Inflammatory macrophage treated with lipopolysaccharide for 4 hours (primary cell): Measurements from ENCODE around the gene CCDC148.
A peak's percentile ranks its signal among the peaks of the same experiment; 100 is the strongest.

Source experiments
- DNase-seq: peaks from one replicate; pipeline ENCODE4 v3.0.0-alpha.2; 2020

Gene CCDC148

DNA sequence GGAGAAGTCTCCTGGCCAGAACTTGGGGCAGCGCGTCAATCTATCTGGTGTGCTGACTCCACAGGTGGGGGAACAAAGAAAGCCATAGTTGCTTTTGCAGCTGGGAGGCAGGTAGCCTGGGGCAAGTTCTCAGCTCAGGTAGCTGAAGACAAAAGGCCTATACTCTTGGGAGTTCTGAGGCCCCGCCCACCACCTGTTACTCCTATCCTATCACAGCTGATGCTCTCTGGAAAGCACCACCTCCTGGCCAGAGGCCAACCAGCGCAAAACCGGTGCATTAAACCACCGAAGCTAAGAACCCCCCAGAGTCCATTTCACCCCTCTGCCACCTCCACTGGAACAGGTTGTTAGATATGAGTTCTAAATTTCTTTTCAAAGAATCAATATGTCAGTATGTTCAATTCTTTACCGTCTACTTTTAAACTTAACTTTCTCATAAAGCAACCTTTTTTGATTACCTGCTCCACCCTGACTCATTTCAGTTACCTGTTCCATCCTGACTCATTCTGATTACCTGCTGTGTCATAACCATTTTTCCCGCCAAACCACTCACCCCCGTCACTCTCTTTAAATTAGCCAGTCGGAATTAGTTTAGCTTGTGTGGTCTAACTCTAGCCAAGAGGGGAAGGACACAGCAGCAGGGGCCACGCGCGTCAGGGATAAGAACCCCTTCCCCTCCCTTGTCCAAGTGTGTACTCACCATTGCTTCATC is 311.5 kb downstream of the CCDC148 start:
- DNase-seq: no peak

DNA sequence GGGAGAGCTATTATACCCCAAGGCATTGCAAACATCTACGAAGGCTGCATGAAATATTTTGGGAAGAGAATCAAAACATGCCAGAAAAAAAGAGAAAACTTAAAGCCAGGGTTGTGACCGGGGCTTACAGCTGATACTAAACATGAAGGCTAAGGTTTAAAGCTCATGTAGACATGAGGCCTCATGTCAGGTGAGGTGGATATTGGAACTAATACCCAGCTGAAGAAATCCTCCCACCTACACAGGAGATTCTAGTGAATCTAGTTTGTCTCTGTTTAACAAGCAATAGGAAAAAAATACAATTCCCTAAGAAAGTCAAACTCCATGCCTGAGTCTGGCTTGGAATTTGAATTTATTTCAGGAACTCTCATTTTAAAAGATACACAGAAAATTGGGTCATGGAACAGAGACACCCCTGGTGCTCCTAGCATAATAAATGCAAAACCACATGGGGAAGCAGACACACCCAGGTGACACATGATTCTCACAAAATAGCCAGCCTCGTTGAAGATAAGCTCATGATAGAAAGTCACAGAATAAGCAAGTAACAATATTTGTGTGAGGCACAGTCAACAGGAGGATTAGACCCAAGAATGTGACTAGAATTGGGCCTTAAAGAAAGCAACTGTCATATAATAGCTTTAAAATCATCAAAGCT is 312.7 kb downstream of the CCDC148 start:
- DNase-seq: no peak

DNA sequence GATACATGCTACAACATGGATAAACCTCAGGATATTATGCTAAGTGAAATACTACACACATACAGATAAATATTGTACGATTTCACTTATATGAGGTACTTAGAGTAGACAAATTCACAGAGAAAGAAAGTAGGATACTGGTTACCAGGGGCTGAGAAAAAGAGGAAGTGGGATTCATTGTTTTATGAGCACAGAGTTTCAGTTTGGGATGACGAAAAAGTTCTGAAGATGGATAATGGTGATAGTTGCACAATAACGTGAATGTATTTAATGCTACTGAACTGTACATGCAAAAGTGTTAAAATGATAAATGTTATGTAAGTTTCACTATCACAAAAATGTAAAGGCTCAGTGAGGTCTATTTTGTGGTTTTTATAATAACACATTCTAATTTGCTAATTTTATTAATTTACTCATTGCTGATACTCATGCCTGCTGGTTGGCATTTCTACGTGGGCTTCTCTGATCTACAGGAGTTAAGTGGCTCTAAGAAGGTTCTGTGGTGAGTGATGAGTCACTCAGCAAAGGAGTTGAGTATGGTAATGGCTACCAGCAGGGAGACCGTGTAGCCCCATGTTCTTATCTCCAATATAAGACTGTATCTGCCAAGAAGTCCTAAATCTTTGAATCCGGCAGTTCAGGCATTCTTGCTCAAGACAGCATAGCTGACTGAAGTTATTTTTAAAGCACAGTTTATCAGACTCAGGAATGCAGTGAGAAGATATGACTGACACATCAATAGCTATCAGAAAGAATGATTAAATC is 313.8 kb downstream of the CCDC148 start:
- DNase-seq: peak; percentile 85

DNA sequence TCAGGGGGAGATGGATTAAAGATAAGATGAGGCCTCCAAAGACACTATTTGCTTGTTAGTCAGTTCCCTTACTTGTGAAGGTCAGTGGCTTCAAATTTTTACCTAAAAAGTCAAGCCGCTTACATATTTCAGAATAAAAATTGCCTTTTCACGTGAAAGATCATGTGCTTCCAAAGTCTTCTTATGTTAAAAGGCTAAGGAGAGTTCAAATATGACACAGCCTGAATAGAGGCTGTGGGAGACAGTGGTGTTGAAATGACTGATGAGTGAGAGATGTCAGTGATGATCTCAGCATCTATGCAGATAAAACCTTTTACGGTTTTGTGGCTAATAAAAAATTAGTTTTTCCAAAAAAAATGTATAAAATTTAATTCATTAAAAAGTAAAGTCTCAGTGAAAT is 314.4 kb downstream of the CCDC148 start:
- DNase-seq: peak; percentile 29

DNA sequence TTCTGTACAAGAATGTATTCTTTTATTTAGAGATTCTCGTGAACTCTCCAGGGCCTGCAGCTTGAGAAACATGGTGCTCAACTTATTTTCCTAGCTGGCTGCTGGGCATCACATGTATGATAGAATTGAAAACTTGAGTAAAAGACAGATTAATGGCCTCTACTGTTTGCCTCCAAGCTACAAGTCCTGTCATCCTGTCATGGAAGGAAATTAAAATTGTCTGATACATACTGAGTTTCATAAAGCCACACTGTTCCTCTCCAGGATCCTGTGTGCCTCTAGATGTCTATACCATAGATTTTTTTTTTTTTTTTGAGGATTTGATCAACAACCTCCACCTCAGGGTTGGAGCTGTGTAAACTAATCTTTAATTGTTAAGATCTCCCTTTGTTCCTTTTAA is 316.4 kb downstream of the CCDC148 start:
- no peak for DNase-seq

DNA sequence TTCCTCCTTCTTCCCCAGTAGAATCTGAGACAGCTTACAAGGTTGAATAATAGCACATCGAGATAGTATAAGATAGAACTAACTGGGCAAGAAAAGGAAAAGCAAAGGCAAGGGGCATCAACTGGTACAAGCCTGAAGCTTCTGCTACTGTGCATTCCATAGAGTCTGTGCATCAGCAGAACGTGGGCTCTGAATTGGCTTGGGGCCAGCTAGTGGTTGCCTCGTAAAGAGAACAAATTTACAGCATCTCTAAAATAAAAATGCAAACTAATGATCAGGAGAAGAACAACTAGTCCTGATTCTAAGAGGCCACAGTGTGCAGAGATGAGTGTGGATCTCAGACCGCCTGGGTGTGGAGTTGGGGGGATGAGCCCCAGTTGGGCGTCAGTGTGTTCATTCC is 318.3 kb downstream of the CCDC148 start:
- DNase-seq: no peak

DNA sequence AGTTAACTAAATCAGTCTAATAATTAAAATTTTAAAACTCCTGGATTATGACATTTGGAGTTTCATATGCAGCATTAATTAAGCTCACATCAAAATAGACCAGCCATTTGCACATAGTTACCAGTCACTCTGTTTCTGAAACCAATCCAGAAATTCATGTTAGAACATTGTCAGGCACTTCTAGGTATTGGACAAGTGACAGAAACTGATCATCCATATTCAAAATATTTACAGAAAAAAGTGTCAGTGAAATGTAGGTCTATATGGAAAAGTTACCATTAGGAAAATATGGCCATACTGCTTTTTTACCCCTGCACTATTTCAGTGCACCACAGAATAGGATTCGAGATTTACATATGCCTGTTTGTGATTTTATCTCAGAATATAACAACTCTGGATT is 321.5 kb downstream of the CCDC148 start:
- no peak for DNase-seq

DNA sequence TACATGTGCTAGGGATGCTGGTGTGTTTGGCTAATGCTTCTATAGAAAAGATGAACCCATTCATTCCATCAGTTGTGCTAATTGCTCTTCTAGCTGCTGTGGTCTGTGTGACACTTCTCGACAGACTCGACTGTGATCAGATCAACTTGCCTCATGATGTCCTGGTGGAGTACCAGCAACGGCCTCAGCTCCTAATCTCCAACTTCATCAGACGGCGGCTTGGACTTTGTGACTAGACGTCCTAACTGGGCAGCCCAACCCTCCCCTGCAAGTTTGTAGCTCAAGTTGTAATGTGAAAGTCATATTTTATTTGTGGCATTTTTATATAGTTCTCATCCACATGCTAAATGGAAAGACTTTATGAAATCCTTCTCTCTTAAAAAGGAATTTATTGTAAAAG is 321.9 kb downstream of the CCDC148 start:
- DNase-seq: no peak

DNA sequence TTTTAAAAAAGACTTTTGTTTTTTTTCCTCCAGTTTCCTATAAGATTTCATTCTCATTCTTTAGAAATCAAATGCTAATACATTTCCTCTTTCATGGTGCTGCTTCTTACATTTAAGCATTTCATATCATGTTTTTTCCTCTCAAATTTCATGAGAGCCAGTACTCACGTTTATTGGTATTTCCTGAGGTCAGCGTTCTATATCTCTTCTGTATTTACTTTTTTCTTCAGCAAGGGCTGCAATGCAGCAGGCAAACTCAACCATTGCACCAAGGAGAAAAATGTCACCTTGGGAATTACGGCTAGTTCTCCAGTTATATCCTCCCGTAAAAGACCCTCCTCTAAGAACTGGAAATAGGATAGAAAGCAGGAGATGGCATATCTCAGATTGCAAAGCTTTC is 322.5 kb downstream of the CCDC148 start:
- DNase-seq: no peak

DNA sequence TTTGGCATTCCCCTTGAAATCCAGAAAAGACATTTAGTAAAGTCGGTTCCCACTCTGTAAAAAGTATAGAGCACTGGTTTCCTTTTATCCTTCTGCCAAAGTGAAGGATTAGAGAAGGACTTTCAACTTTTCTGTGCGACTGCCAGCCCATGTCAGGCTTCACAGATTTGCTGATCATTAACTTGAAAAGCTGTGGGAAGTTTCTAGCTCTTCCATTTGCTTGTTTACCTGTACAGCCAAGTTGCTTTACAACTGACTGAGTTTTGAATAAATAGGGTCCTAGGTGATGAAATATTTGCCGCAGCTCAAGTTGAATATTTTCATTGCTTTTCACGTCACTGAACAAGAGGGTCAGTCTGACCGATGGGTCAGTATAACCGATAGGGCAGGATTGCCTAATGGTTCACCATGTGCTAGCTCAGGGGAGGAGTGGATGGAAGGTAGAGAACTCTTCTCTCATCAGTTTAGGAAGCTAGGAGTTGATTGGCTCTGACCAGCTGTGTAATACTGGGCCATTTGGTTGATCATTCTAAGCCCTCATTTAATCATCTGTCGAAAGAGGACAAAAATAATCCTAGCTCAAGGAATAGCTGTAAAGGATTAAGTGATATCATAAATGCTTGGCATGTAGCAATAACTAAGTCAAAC is 324.5 kb downstream of the CCDC148 start:
- no peak for DNase-seq

DNA sequence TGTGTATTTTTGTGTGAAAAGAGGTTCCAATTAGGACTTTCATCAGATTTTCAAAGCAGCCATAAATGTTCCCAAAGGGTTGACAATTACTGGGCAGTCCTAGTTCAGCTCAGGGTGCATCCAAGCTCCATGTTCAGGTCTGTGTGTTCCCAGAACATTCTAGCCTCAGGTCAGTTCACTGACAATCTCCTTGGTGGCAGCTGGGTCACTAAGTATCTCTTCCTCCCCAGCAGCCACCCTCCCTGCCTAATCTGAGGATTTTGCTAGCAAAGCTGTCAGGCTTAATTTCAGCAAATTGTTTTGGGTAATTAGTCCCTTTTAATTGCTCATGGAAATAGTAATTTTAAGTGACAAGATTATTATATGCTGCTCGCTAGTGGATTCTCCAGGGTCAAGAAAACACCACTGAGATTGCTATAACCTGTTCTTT is 325.1 kb downstream of the CCDC148 start:
- DNase-seq: no peak

DNA sequence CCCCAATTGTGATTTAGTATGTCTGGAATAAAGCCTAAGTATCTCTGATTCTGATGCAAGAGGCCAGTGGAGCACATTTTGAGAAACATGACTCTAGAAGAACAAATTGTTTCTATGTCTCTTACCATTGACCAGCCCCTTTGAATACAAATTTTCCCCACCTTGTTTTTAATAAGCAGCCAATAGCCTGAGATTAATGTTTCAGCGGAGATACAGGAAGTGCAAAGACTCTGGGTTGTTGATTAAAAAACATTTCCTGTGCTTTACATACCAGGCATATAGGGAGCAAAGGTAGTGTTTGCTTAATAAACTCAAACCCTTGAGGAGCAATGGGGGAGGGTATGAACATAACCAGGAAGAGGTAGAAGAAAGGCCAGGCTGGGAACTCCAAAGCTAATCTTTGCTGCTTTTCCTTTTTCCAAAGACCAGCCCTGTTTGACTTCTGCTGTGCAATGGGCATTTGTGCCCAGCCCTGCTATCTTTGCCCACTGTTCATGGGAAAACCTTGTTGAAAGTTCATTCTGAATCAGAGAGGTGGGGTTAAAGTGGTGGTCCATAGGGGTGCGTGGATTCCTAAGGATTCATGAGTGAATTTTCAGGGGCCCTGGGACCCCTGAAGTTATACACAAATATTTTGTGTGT is 325.6 kb downstream of the CCDC148 start:
- no peak for DNase-seq

DNA sequence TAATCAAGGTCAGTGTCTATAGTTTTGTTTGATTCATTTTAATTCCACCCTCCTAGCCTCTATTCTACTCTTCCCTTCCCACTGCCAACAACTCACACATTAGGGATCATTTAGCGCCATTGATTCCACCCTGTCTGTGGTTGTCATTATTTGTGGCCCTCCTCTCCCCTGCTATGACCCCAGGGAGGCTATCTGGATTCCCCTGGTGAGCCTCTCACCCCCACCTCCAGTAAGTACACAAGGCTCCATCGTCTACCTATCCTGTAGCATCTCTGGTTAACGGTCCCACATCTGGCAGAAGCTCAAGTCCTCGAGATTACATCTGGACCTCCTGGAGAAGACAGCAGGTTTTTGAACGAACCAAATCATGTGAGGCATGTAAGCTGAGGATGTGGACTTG is 327.5 kb downstream of the CCDC148 start:
- no peak for DNase-seq

DNA sequence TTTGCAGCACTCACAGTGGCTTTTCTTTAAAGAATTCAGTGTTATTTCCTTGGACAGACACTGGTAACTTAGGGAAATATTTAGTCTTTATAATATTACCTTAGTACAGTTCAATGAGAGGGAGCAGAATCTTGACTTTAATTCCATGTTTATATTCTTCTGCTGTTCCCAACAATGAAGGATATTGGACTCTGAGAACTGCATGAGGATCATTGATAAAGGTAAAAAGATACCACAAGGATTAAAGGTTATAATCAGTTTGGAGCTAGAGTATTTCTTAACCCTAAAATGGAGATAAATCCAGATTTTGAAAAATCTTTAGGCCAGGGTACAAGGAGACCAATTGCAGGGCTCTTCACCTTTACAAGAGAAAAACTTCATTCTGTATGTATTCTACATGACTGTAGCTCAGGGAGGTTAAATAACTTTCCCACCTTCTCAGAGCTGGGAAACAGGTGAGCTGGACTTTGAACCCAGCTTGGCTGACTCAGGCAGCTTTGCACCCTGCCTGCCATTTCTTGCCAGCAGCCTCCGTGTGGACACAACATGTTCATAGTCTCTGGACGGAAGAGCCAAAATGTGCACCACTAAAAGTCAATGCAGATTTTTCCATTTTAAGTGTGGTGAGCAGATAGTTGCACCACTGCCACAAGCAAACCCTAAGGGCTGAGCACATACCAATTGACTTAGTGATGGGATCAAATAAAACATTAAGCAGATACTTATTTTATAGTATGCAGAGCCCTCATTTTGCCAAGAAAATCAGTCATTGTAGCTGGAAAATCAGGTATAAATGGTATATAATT is 328.2 kb downstream of the CCDC148 start:
- DNase-seq: no peak

DNA sequence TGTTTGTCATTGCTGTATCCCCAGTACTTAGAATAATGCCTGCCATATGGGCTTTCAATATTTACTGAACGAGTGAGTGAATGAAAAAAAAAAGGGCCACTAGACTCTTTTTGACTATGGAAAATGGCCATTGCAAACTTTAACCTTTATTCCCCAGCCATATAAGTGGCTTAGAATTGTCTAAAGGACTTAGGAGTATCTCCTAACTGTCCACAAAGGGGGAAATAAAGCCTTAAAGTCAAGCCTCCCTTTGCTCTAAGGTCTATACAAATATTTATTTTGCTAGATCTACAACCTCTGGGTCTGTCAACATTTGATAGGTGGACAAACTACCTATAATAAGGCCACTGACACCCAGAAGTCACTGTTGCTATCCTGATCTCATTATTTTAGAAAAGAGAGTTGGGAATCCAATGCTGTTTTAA is 329.2 kb downstream of the CCDC148 start:
- DNase-seq: no peak

DNA sequence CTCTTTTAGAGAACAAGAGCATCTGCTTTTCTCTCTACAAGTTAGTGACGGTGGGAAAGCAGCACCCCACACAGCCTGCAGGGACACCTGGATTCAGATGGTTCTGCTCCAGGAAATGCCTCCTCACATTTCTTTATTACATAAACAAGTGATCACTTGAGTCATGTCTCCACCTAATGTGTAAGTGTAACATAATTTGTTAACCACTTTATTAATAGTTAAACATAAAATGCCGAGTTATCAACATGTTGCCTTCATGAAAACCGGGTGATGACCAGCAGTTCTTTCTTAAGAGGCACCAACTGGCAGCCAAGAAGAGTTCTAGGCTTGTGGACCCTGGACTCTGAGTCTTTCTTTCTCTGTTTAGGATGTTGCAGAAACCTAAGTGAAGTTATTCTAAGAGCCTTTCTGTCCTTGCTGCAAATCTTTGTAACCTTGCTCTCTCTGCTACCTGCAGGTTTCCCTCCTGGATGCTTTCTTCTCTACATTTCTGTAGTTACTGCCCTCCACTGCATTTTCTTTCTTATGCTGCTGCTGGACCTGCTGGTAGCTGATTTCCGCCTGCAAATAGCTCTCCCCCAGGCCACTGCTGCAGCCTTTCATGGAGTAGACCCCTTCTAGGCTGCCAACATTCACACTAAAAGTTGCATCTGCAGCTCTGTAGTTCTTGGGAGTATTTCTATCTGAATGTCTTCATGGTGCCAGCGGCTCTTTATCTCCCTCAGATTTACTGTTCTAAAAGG is 330.6 kb downstream of the CCDC148 start:
- no peak for DNase-seq

DNA sequence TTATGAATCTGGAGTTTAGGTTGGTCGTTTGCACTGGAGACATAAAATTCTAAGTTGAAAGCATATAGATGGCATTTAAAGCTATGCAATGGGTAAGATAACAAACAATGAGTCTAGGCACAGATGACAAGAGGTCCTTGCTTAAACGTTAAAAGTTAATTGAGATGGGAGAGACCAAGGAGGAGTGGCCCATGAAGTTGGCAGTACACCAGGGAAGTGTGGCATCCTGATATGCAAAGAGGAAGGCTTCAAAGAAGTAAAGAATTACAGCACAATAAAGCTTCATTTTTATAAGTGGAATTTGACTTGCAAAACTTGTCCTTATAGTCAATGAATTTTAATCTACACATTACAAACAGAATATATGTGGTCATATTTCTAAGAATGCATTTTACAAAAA is 331.7 kb downstream of the CCDC148 start:
- no peak for DNase-seq
